Loucy (cell line): ENCODE results near the gene VAV2.

Experiments
- CTCF ChIP-seq: fragments of 200-600 bp; sonication (generic); conservative IDR thresholded peaks from 2 replicates; pipeline ENCODE4 v1.5.1; 2014; ENCODE audit warnings: mild to moderate bottlenecking, antibody characterized with exemption, low read length
- EZH2phosphoT487 ChIP-seq: fragments of 200-600 bp; IDR thresholded peaks from 2 replicates; pipeline ENCODE4 v1.6.1; 2018; ENCODE audit warnings: antibody characterized with exemption, mild to moderate bottlenecking, moderate library complexity, borderline replicate concordance

- TF ChIP-seq CTCF (no peak), EZH2phosphoT487 (no peak)
Observed at GRCh38 chr9:133854048-133854447, 138.1 kb downstream of the VAV2 start.
